ENCODE measurements around the gene CEPT1. TPM values are rescaled to one million over a fixed set of nuclear protein-coding genes. Genes with fewer than 3 reads are reported as not detected.
A peak's percentile ranks its signal among the peaks of the same experiment; 100 is the strongest.

The CEPT1 gene
- total and polyA plus RNA-seq, 2 experiments from 2014 or later, result 28.7 to 35.8 TPM

DNA sequence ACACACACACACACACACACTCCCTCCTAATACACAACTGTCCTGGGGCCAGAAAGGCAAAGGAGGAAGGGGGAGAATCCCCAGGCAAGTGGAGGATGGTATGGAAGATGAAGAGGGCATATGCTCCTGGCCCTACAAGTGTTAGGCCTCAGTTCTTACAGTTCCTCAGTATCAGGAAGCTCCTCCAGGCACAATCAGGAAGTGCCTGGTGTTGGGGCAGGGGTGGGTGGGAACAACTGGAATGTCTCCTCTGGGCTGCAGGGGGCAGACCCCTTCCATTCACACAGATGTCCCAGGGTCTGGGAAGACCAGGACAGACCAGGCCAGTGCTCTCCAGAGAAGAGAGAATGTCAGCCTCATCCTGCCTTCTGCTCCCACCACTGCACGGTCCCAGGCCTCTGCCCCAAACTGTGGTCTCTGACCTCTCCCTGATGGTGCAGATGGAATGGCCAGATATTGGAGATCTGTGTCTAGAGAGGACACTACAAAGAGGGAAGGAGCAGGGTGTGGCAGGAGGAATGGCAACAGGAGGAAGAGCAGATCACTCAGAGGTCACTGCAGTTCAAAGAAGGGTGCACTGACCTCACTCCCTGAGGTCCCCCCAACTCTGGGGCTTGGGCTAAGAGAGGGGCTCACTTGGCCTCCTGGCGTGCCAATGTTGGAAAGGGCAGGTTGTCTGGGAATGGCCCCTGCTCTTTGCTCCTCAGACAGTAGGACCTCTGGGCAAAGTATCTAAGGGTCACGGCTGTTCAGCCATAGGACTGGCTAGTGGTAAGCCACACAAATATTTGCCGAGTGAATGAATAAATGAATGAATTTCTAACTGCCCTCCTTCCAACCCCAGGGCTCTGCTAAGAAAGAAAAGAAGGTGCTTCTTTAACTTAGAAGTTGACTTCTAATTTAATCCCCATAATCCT, 62.9 kb downstream of the CEPT1 start:
- Histone ChIP-seq H3K9me3 (ENCODE audit: low read depth) (no peaks in the 10 kb centered on the region), H4K20me1 (ENCODE audit: insufficient read depth) (no peaks in the 10 kb centered on the region), H3K9ac (no peak overlapping the region), H3K4me2 (ENCODE audit: unreplicated experiment) (peak overlapping the region; percentile 79), H3K27me3 (replicated peaks; ENCODE audit: insufficient read depth) (no peaks in the 10 kb centered on the region), H3K36me3 (ENCODE audit: low read depth) (no peaks in the 10 kb centered on the region), H2AFZ (peak overlapping the region; percentile 84), H3K79me2 (ENCODE audit: insufficient read depth) (no peaks in the 10 kb centered on the region), H3K27ac (no peak overlapping the region), H3K4me3 (peak overlapping the region; percentile 79), H3K4me1 (ENCODE audit: insufficient read depth) (0 out of 2 replicates have a peak, but pooled peaks cover 3% of the 10 kb centered on the region), H3F3A (ENCODE audit: insufficient read depth) (peaks cover 7% of the 10 kb centered on the region), H3K9me2 (ENCODE audit: insufficient read depth) (no peaks in the 10 kb centered on the region)
- in situ Hi-C loops (cut with MboI), result loop anchor here (25.0 kb wide), 1 partner anchor 559 kb away; the partner anchor contains the start of gene DDX20
- no peak for TF ChIP-seq EZH2 (IDR thresholded peaks at IDR 0.05; ENCODE audit: insufficient read depth, poor library complexity, severe bottlenecking)
- no peak for TF ChIP-seq EZH2phosphoT487 (IDR thresholded peaks at IDR 0.05; ENCODE audit: insufficient read depth, low read depth)
- WGBS, 2 experiments (ENCODE audit: low coverage in 1 of 2, low lambda C conversion rate in 2 of 2, missing lambda C conversion rate in 2 of 2), result 86 to 89% methylated on average over 4 of the region's 4 CpGs
- DNase-seq, result no peak

DNA sequence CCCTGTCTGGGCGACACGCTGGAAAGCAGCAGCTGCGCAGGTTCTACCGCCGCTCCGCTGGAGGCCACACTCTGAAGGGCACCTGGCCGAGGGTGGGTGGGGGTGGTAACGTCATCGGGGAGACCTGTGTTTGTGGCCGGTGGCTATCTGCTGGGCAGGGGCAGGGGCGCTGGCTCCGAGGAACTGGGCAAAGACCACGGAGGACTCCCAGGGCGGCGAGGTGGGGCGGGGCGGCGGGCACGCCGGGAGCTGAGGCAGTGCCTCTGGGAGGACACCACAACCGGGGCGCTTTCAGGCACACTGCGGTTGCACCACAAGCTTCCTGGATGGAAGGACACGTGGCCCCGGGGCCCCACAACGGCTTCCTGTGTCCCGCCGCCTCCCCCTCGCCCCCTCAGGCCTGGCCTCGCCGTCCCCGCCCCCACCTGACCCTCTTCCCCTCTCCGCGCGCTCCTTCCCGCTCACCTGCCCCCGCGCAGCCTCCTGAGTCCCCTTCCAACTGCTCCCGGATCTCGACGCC, 63.7 kb downstream of the CEPT1 start:
- Histone ChIP-seq H3K4me1 (ENCODE audit: insufficient read depth) (0 out of 2 replicates have a peak, but pooled peaks cover 3% of the 10 kb centered on the region), H3K9ac (peak overlapping the region; percentile 65), H3K9me3 (ENCODE audit: low read depth) (no peaks in the 10 kb centered on the region), H3F3A (ENCODE audit: insufficient read depth) (peaks cover 7% of the 10 kb centered on the region), H3K4me2 (ENCODE audit: unreplicated experiment) (peak overlapping the region; percentile 79), H4K20me1 (ENCODE audit: insufficient read depth) (no peaks in the 10 kb centered on the region), H3K36me3 (ENCODE audit: low read depth) (no peaks in the 10 kb centered on the region), H3K79me2 (ENCODE audit: insufficient read depth) (no peaks in the 10 kb centered on the region), H2AFZ (peak overlapping the region; percentile 84), H3K9me2 (ENCODE audit: insufficient read depth) (no peaks in the 10 kb centered on the region), H3K27ac (no peak overlapping the region), H3K27me3 (replicated peaks; ENCODE audit: insufficient read depth) (no peaks in the 10 kb centered on the region), H3K4me3 (peak overlapping the region; percentile 79)
- DNase-seq, result peak; percentile 65
- no peak for TF ChIP-seq EZH2phosphoT487 (IDR thresholded peaks at IDR 0.05; ENCODE audit: insufficient read depth, low read depth)
- TF ChIP-seq EZH2 (IDR thresholded peaks at IDR 0.05; ENCODE audit: insufficient read depth, poor library complexity, severe bottlenecking), result no peak
- in situ Hi-C loops (cut with MboI), result loop anchor here (25.0 kb wide), 1 partner anchor 559 kb away; the partner anchor contains the start of gene DDX20
- WGBS, 2 experiments (ENCODE audit: low coverage in 1 of 2, low lambda C conversion rate in 2 of 2, missing lambda C conversion rate in 2 of 2), result 16 to 85% methylated on average over 5 to 37 of the region's 41 CpGs

DNA sequence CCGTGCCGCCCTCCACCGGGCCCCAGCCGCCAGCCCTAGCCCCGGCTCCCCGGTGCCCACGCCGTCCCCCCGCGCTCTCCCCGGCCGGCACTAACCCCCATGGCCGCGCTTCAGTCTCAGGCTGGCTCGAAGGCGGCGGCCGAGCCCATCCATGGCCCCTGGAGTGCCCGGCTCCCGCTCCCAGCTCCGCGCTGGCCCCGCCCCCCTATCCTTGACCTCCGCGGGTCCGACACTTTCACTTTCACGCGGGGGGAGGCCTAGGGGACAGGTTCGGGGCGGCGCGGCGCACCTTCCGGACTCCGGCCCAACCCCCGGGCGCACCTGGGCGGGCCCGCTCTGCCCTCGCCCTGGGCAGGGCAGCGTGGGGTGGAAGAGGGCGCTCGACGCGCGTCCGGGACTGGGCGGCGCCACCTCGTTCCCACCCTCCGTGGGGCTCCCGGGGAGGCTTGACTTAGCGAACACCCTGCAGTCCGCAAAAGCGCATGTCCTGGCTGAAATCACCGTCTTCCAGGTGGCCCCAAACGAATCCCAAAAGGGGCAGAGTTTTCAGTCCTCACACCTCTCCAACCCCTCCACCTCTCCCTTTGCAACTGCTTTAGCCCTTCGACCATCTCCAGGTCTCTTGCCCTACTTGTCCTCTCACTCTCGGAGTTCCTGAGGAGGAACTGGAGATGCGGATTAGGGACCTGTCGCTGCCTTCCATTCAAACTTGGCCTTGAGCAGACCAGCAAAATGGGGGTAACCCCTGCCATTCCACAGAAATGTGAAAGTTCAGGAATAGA, 64.4 kb downstream of the CEPT1 start:
- peak overlapping the region; percentile 79 for H3K4me3 ChIP-seq
- peak overlapping the region; percentile 79 for H3K4me2 ChIP-seq (ENCODE audit: unreplicated experiment)
- in situ Hi-C loops (cut with MboI), result loop anchor here (25.0 kb wide), 1 partner anchor 558 kb away; the partner anchor contains the start of gene DDX20
- peak overlapping the region; percentile 65 for H3K9ac ChIP-seq
- 9 to 13% methylated on average over 30 to 52 of the region's 61 CpGs for WGBS, 2 experiments (ENCODE audit: low coverage in 1 of 2, low lambda C conversion rate in 2 of 2, missing lambda C conversion rate in 2 of 2)
- H3F3A ChIP-seq (ENCODE audit: insufficient read depth), result peaks cover 7% of the 10 kb centered on the region
- H3K9me3 ChIP-seq (ENCODE audit: low read depth), result no peaks in the 10 kb centered on the region
- no peaks in the 10 kb centered on the region for H3K9me2 ChIP-seq (ENCODE audit: insufficient read depth)
- TF ChIP-seq EZH2phosphoT487 (IDR thresholded peaks at IDR 0.05; ENCODE audit: insufficient read depth, low read depth) (no peak), EZH2 (IDR thresholded peaks at IDR 0.05; ENCODE audit: insufficient read depth, poor library complexity, severe bottlenecking) (no peak)
- no peak overlapping the region for H3K27ac ChIP-seq
- H4K20me1 ChIP-seq (ENCODE audit: insufficient read depth), result no peaks in the 10 kb centered on the region
- no peaks in the 10 kb centered on the region for H3K36me3 ChIP-seq (ENCODE audit: low read depth)
- no peaks in the 10 kb centered on the region; the same call in 1 of the 2 replicates for H3K27me3 ChIP-seq (replicated peaks; ENCODE audit: insufficient read depth)
- DNase-seq, result peak; percentile 39
- H3K79me2 ChIP-seq (ENCODE audit: insufficient read depth), result no peaks in the 10 kb centered on the region
- 0 out of 2 replicates have a peak, but pooled peaks cover 3% of the 10 kb centered on the region for H3K4me1 ChIP-seq (ENCODE audit: insufficient read depth)
- H2AFZ ChIP-seq, result peak overlapping the region; percentile 84

Measured in GM23248 (cell line).